ENCODE measurements around the gene PDILT.
"Not testable (repeated sequence)": the region's sequence is repeated elsewhere in the genome, so short reads cannot be mapped to it uniquely, and the experiment has no call there.

The PDILT gene

GRCh38 chr16:20315764-20316163, 88.8 kb downstream of the PDILT start:
- no peaks in the 10 kb centered on the region for H3K9me3 ChIP-seq (ENCODE audit: control insufficient read depth, insufficient read depth, low read length)
- H3K36me3 ChIP-seq (ENCODE audit: control insufficient read depth, insufficient read depth, low read length), result no peaks in the 10 kb centered on the region
- WGBS (ENCODE audit: insufficient coverage, insufficient read length), result no CpG with 5 or more reads among the region's 6 CpGs
- DNase-seq (ENCODE audit: low read depth, low spot score), result no peak
- no peaks in the 10 kb centered on the region for H3K4me1 ChIP-seq (ENCODE audit: control insufficient read depth, insufficient read depth, low read length)
- H3K27ac ChIP-seq (ENCODE audit: low read length), result no peak overlapping the region
- no peak overlapping the region for H3K4me3 ChIP-seq (ENCODE audit: low read length)
- H3K27me3 ChIP-seq (ENCODE audit: control insufficient read depth, insufficient read depth, low read length), result no peaks in the 10 kb centered on the region

GRCh38 chr16:20314575-20314974, 90.0 kb downstream of the PDILT start:
- no CpG with 5 or more reads among the region's 3 CpGs for WGBS (ENCODE audit: insufficient coverage, insufficient read length)
- Histone ChIP-seq H3K4me3 (ENCODE audit: low read length) (no peak overlapping the region), H3K27me3 (ENCODE audit: control insufficient read depth, insufficient read depth, low read length) (no peaks in the 10 kb centered on the region)

GRCh38 chr16:20313741-20314140, 90.8 kb downstream of the PDILT start:
- no peak overlapping the region for H3K27ac ChIP-seq (ENCODE audit: low read length)
- no peak for DNase-seq (ENCODE audit: low read depth, low spot score)
- no peak overlapping the region for H3K4me3 ChIP-seq (ENCODE audit: low read length)
- no CpG with 5 or more reads among the region's 3 CpGs for WGBS (ENCODE audit: insufficient coverage, insufficient read length)
- H3K36me3 ChIP-seq (ENCODE audit: control insufficient read depth, insufficient read depth, low read length), result no peaks in the 10 kb centered on the region
- H3K27me3 ChIP-seq (ENCODE audit: control insufficient read depth, insufficient read depth, low read length), result no peaks in the 10 kb centered on the region
- no peaks in the 10 kb centered on the region for H3K9me3 ChIP-seq (ENCODE audit: control insufficient read depth, insufficient read depth, low read length)
- no peaks in the 10 kb centered on the region for H3K4me1 ChIP-seq (ENCODE audit: control insufficient read depth, insufficient read depth, low read length)

More at GRCh38 chr16:20314575-20314974, 90.0 kb downstream of the PDILT start:
- DNase-seq (ENCODE audit: low read depth, low spot score), result no peak
- Histone ChIP-seq H3K9me3 (ENCODE audit: control insufficient read depth, insufficient read depth, low read length) (no peaks in the 10 kb centered on the region), H3K4me1 (ENCODE audit: control insufficient read depth, insufficient read depth, low read length) (no peaks in the 10 kb centered on the region), H3K36me3 (ENCODE audit: control insufficient read depth, insufficient read depth, low read length) (no peaks in the 10 kb centered on the region), H3K27ac (ENCODE audit: low read length) (no peak overlapping the region)

GRCh38 chr16:20312536-20313095, 91.9 kb downstream of the PDILT start:
- not testable (repeated sequence) for H3K27me3 ChIP-seq (ENCODE audit: control insufficient read depth, insufficient read depth, low read length); H3K36me3 ChIP-seq (ENCODE audit: control insufficient read depth, insufficient read depth, low read length); H3K4me1 ChIP-seq (ENCODE audit: control insufficient read depth, insufficient read depth, low read length); H3K27ac ChIP-seq (ENCODE audit: low read length); H3K9me3 ChIP-seq (ENCODE audit: control insufficient read depth, insufficient read depth, low read length); DNase-seq (ENCODE audit: low read depth, low spot score); H3K4me3 ChIP-seq (ENCODE audit: low read length)
- WGBS (ENCODE audit: insufficient coverage, insufficient read length), result no CpG with 5 or more reads among the region's 7 CpGs

GRCh38 chr16:20311548-20311947, 93.0 kb downstream of the PDILT start:
- no CpG with 5 or more reads among the region's 2 CpGs for WGBS (ENCODE audit: insufficient coverage, insufficient read length)
- Histone ChIP-seq H3K36me3 (ENCODE audit: control insufficient read depth, insufficient read depth, low read length) (no peaks in the 10 kb centered on the region), H3K27ac (ENCODE audit: low read length) (no peak overlapping the region), H3K4me1 (ENCODE audit: control insufficient read depth, insufficient read depth, low read length) (no peaks in the 10 kb centered on the region), H3K27me3 (ENCODE audit: control insufficient read depth, insufficient read depth, low read length) (no peaks in the 10 kb centered on the region), H3K4me3 (ENCODE audit: low read length) (no peak overlapping the region), H3K9me3 (ENCODE audit: control insufficient read depth, insufficient read depth, low read length) (no peaks in the 10 kb centered on the region)
- DNase-seq (ENCODE audit: low read depth, low spot score), result no peak

DNA sequence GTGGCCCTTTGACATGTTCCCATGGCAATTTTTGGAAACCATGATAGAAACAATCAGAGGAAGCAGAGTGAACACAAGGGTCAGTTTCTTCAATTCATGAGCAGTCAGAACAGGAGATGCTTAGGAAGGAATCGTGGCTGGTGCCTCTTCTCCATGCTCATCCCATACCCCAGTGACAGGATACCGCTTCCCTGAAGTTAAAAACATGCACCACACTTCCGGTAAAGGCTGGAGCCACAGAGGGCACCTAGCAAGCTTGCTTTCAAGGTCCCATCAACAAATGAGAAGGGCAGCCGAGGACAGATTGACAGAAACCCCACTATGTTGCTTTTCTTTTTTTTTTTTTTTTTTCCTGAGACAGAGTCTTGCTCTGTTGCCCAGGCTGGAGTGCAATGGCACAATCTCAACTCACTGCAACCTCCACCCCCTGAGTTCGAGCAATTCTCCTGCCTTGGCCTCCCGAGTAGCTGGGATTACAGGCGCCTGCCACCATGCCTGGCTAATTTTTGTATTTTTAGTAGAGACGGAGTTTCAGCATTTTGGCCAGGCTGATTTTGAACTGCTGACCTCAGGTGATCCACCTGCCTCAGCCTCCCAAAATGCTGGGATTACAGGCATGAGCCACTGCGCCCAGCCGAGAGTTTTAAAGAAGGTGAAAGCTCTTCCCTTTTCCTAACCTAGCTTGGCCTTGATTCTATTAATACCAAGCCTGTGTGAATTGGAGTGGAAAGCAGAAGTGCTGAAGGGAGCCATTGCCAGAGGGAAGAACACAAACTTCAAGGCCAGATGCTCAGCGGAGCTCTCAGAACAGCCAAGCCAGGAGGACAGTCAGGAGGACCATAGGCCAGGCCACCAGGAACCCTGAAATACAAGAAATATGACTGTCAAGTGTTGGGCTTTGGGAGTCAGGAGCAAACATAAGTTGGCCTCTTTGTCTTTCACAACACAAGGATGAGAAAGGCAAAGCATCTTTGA, 93.8 kb downstream of the PDILT start:
- Histone ChIP-seq H3K36me3 (ENCODE audit: control insufficient read depth, insufficient read depth, low read length) (no peaks in the 10 kb centered on the region), H3K4me1 (ENCODE audit: control insufficient read depth, insufficient read depth, low read length) (no peaks in the 10 kb centered on the region)

GRCh38 chr16:20309786-20310185, 94.8 kb downstream of the PDILT start:
- no peak for DNase-seq (ENCODE audit: low read depth, low spot score)

More for the DNA sequence above, 93.8 kb downstream of the PDILT start:
- no peak overlapping the region for H3K27ac ChIP-seq (ENCODE audit: low read length)
- WGBS (ENCODE audit: insufficient coverage, insufficient read length), result no CpG with 5 or more reads among the region's 11 CpGs
- DNase-seq (ENCODE audit: low read depth, low spot score), result no peak
- no peaks in the 10 kb centered on the region for H3K27me3 ChIP-seq (ENCODE audit: control insufficient read depth, insufficient read depth, low read length)
- no peak overlapping the region for H3K4me3 ChIP-seq (ENCODE audit: low read length)
- no peaks in the 10 kb centered on the region for H3K9me3 ChIP-seq (ENCODE audit: control insufficient read depth, insufficient read depth, low read length)

More at GRCh38 chr16:20309786-20310185, 94.8 kb downstream of the PDILT start:
- WGBS (ENCODE audit: insufficient coverage, insufficient read length), result no CpG with 5 or more reads among the region's 6 CpGs
- Histone ChIP-seq H3K27me3 (ENCODE audit: control insufficient read depth, insufficient read depth, low read length) (no peaks in the 10 kb centered on the region), H3K9me3 (ENCODE audit: control insufficient read depth, insufficient read depth, low read length) (no peaks in the 10 kb centered on the region), H3K27ac (ENCODE audit: low read length) (no peak overlapping the region), H3K4me3 (ENCODE audit: low read length) (no peak overlapping the region), H3K36me3 (ENCODE audit: control insufficient read depth, insufficient read depth, low read length) (no peaks in the 10 kb centered on the region), H3K4me1 (ENCODE audit: control insufficient read depth, insufficient read depth, low read length) (no peaks in the 10 kb centered on the region)

Data from iPS DF 6.9 (cell line).